NB4 (cell line): ENCODE results near the gene MROH8.
"Not testable (repeated sequence)": the region's sequence is repeated elsewhere in the genome, so short reads cannot be mapped to it uniquely, and the experiment has no call there.

ENCODE experiments used
- DNase-seq: peaks from one replicate; pipeline ENCODE4 v3.0.0; 2010; ENCODE audit warnings: low read depth
- H3K4me3 ChIP-seq: one replicate; pipeline ENCODE4 v1.5.1; 2011; ENCODE audit warnings: mild to moderate bottlenecking, low read depth, low read length, moderate library complexity
- MYC ChIP-seq: IDR thresholded peaks from 2 replicates; pipeline ENCODE4 v1.6.1; 2011; ENCODE audit warnings: low read depth, low read length
- POLR2A ChIP-seq: IDR thresholded peaks from 2 replicates; pipeline ENCODE4 v1.6.1; 2011; ENCODE audit warnings: mild to moderate bottlenecking; ENCODE audit not compliant: insufficient read length; ENCODE audit errors: extremely low read depth
- TF ChIP-seq, protein P1 (sequence below): IDR thresholded peaks from 2 replicates; pipeline ENCODE4 v1.6.1; 2011; ENCODE audit warnings: low read depth, low read length
- TF ChIP-seq, protein P2 (sequence below): IDR thresholded peaks from one replicate; pipeline ENCODE4 v1.5.1; 2012; ENCODE audit warnings: low read depth, low read length

MROH8 gene

DNA sequence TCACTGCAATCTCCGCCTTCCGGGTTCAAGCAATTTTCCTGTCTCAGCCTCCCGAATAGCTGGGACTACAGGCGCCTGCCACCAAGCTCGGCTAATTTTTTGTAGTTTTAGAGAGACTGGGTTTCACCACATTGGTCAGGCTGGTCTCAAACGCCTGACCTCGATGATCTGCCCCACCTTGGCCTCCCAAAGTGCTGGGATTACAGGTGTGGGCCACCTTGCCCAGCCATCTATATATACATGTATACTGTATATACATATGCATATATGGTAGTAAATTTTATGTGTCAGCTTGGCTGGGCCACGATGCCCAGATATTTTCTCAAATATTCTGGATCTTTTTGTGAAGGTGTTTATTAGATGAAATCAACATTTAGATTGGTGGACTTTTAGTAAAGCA is 102.3 kb downstream of the MROH8 start:
- TF ChIP-seq, protein P1, sequence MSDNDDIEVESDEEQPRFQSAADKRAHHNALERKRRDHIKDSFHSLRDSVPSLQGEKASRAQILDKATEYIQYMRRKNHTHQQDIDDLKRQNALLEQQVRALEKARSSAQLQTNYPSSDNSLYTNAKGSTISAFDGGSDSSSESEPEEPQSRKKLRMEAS: no peak
- TF ChIP-seq, protein P2, sequence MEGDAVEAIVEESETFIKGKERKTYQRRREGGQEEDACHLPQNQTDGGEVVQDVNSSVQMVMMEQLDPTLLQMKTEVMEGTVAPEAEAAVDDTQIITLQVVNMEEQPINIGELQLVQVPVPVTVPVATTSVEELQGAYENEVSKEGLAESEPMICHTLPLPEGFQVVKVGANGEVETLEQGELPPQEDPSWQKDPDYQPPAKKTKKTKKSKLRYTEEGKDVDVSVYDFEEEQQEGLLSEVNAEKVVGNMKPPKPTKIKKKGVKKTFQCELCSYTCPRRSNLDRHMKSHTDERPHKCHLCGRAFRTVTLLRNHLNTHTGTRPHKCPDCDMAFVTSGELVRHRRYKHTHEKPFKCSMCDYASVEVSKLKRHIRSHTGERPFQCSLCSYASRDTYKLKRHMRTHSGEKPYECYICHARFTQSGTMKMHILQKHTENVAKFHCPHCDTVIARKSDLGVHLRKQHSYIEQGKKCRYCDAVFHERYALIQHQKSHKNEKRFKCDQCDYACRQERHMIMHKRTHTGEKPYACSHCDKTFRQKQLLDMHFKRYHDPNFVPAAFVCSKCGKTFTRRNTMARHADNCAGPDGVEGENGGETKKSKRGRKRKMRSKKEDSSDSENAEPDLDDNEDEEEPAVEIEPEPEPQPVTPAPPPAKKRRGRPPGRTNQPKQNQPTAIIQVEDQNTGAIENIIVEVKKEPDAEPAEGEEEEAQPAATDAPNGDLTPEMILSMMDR: no peak
- TF ChIP-seq MYC (no peak), POLR2A (no peak)
- DNase-seq: no peak
- no peak overlapping the region for H3K4me3 ChIP-seq

DNA sequence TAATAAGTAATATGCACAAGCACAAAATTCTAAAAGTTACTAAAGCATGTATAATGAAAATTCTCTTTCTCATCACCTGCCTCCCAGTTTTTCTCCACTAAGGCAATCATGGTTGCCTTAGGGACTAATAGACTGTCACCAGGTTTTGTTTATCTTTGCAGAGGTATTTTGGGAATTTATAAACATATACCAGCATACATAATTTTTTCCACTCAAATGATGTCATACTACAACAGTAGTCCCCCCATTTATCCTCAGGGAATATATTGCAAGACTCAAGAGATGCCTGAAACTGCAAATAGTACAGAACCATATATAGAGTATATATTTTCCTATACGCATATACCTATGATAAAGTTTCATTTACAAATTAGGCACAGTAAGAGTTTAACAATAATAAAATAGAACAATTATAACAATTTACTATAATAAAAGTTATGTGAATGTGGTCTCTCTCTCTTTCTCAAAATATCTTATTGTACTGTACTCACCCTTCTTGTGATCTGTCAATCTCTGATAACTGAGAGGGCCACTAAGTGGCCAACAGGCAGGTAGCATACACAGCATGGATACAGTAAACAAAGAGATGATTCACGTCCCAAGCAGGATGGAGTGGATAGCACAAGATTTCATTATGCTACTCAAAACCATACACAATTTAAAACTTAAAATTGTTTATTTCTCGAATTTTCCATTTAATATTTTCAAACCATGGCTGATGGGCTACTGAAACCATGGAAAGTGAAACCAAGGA is 103.2 kb downstream of the MROH8 start:
- H3K4me3 ChIP-seq: no peak overlapping the region
- no peak for DNase-seq
- TF ChIP-seq POLR2A (no peak), MYC (no peak)
- TF ChIP-seq, protein P2: no peak
- TF ChIP-seq, protein P1: no peak

DNA sequence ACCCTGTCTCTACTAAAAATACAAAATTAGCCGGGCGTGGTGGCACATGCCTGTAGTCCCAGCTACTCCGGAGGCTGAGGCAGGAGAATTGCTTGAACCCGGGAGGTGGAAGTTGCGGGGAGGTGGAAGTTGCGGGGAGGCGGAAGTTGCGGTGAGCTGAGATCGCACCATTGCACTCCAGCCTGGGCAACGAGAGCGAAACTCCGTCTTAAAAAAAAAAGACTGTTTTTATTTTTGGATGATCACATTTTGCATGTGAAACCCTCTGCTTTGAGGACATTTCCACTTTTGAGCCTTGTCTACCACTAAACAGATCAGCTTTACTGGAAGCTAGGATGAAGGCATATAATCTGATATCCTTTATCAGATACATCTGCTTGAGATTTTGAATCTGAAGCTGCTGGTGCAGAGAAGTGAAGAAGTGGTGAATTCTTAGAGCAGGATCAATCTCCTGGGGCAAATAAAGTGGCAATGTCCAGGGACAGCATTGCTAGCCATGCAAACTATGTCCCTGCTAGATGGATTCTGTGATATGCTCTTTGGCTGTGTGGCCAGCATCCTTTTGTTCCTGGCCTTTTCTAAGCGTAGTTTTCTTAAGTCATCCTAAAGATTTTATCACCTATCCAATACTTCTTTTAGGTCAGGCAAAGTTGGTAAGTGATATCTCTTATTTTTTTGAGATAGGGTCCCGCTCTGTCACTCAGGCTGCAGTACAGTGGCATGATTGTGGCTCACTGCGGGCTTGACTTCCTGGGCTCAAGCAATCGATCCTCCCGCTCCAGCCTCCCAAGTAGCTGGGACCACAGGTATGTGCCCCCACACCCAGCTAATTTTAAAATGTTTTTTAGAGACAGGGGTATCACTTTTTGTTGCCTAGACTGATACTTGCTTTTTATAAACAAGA is 106.8 kb downstream of the MROH8 start:
- TF ChIP-seq, protein P1: no peak
- TF ChIP-seq, protein P2: no peak
- TF ChIP-seq POLR2A (no peak), MYC (no peak)
- no peak overlapping the region for H3K4me3 ChIP-seq
- DNase-seq: no peak

DNA sequence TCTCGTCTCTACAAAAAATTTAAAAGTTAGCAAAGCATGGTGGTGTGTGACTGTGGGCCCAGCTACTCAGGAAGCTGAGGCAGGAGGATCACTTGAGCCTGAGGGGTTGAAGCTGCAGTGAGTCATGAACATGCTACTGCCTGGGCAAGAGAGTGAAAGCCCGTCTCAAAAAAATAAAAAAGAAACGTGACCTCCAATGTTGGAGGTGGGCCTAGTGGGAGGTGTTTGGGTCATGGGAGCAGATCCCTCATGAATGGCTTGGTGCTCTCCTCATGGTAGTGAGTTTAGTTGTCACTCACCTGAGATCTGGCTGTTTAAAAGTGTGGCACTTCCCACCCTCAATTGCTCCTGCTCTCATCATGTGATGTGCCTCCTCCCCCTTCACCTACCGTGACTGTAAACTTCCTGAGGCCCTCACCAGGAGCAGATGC is 107.9 kb downstream of the MROH8 start:
- TF ChIP-seq, protein P1: no peak
- no peak for TF ChIP-seq POLR2A
- no peak for TF ChIP-seq MYC
- TF ChIP-seq, protein P2: no peak
- DNase-seq: no peak
- H3K4me3 ChIP-seq: no peak overlapping the region

DNA sequence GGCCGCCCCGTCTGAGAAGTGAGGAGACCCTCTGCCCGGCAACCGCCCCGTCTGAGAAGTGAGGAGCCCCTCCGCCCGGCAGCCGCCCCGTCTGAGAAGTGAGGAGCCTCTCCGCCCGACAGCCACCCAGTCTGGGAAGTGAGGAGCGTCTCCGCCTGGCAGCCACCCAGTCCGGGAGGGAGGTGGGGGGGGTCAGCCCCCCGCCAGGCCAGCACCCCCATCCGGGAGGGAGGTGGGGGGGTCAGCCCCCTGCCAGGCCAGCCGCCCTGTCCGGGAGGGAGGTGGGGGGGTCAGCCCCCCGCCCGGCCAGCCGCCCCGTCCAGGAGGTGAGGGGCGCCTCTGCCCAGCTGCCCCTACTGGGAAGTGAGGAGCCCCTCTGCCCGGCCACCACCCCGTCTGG is 109.8 kb downstream of the MROH8 start:
- not testable (repeated sequence) for DNase-seq, H3K4me3 ChIP-seq

DNA sequence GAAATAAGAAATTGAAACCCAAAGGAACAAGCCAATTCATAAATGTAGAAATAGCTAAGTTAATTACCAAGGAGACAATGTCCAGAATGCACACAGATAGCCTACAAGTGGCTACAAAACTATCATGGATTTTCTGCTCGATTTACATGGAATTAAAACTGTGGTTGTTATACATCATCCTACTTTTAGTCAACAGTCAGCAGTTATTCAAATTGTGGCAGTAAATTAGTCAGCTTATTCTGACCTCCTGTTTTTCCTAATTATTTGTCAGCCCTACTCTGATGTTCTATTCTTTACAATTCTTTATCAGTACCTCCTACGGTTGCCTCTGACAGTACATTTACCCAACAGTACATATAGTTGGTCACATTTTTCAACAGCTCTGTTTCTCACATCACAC is 113.2 kb downstream of the MROH8 start:
- TF ChIP-seq MYC: no peak
- TF ChIP-seq, protein P1: no peak
- TF ChIP-seq, protein P2: no peak
- no peak for TF ChIP-seq POLR2A
- DNase-seq: no peak
- no peak overlapping the region for H3K4me3 ChIP-seq
